ENCODE measurements around the gene CLTA. TPM values are rescaled to one million over a fixed set of nuclear protein-coding genes. Genes with fewer than 3 reads are reported as not detected.

CLTA gene
- total and polyA plus RNA-seq, 2 donors (not counting 3 experiments of a cell fraction or from before 2014, with no cell fraction given), result 229 to 317 TPM

DNA sequence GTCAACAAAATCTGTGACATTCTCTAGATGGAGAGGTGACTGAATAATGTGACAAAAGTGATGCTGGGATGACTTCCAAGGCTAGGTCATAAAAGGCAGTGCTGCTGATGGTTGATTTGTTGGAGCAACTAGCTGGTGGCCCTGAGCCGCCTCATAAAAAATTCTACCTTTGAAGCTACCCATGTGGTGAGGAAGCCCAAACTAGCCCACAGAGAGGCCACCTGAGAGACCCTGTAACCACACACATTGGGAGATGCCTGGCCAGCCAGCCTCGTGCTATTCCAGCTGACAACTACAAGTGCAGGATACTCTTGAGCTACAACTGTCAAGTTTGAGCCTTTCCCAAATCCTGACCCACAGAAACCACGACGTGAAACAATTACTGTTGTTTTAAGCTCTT lies 22.7 kb downstream of the CLTA start:
- H3K4me1 ChIP-seq (ENCODE audit: control insufficient read depth, extremely low read depth, insufficient read depth, low read length), result peaks cover 10% of the 10 kb centered on the region
- intact Hi-C loops (cut with micrococcal nuclease) (no loop called here), dilution Hi-C loops (cut with MboI; ENCODE audit: extremely low pct_ligation_motif_present, low sequenced_read_pairs) (no loop called here)
- H3K4me3 ChIP-seq (replicated peaks in 1 of 3; ENCODE audit: insufficient read depth in 1 of 3, low read depth in 1 of 3, low read length in 3 of 3), result no peak overlapping the region
- peak; percentile 71 for FAIRE-seq
- no peak for DNase-seq (ENCODE audit: low read depth, low spot score)
- no peaks in the 10 kb centered on the region for H4K20me1 ChIP-seq (replicated peaks; ENCODE audit: control insufficient read depth, extremely low read depth, insufficient read depth, low read length)
- no peaks in the 10 kb centered on the region for H3K27me3 ChIP-seq (ENCODE audit: control insufficient read depth in 2 of 2, insufficient read depth in 2 of 2, low read length in 2 of 2)
- H3K27ac ChIP-seq (ENCODE audit: insufficient read depth, low read depth, low read length), result no peak overlapping the region
- peaks cover 48% of the 10 kb centered on the region for H3K79me2 ChIP-seq (ENCODE audit: control insufficient read depth, insufficient read depth, low read length)
- CTCF ChIA-PET, result interaction anchor here (1.2 to 1.4 kb wide), 2 partner anchors 9 to 115 kb away, joined by 3 to 4 read pairs; no protein-coding TSS in a partner anchor
- H2AFZ ChIP-seq (ENCODE audit: low read depth, low read length), result no peak overlapping the region
- H3K36me3 ChIP-seq (ENCODE audit: control insufficient read depth in 2 of 2, extremely low read depth in 1 of 2, insufficient read depth in 2 of 2, low read length in 2 of 2), result peaks cover 41 to 50% of the 10 kb centered on the region in 2 experiments
- H3K4me2 ChIP-seq (ENCODE audit: insufficient read depth, low read length), result no peak overlapping the region
- BruUV-seq (replicated peaks), result no TSS peak
- TF ChIP-seq POLR2A (IDR thresholded peaks at IDR 0.05; ENCODE audit: low read depth, low read length) (no peak), GATA2 (IDR thresholded peaks at IDR 0.05; ENCODE audit: insufficient read depth, insufficient read length, low read depth, low read length) (no peak), JUN (IDR thresholded peaks at IDR 0.05; ENCODE audit: borderline replicate concordance, insufficient read depth, insufficient read length, low read depth) (no peak), POLR2AphosphoS5 (IDR thresholded peaks at IDR 0.05; ENCODE audit: insufficient read depth, low read depth, low read length) (no peak), FOS (IDR thresholded peaks at IDR 0.05; ENCODE audit: borderline replicate concordance, insufficient read depth, low read length) (no peak), EZH2 (IDR thresholded peaks at IDR 0.05; ENCODE audit: borderline replicate concordance, low read depth, low read length, severe bottlenecking) (no peak), MYC (IDR thresholded peaks at IDR 0.05; ENCODE audit: low read depth, low read length) (no peak)
- TF ChIP-seq, protein P1, sequence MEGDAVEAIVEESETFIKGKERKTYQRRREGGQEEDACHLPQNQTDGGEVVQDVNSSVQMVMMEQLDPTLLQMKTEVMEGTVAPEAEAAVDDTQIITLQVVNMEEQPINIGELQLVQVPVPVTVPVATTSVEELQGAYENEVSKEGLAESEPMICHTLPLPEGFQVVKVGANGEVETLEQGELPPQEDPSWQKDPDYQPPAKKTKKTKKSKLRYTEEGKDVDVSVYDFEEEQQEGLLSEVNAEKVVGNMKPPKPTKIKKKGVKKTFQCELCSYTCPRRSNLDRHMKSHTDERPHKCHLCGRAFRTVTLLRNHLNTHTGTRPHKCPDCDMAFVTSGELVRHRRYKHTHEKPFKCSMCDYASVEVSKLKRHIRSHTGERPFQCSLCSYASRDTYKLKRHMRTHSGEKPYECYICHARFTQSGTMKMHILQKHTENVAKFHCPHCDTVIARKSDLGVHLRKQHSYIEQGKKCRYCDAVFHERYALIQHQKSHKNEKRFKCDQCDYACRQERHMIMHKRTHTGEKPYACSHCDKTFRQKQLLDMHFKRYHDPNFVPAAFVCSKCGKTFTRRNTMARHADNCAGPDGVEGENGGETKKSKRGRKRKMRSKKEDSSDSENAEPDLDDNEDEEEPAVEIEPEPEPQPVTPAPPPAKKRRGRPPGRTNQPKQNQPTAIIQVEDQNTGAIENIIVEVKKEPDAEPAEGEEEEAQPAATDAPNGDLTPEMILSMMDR (IDR thresholded peaks at IDR 0.05; ENCODE audit: extremely low read depth in 1 of 2, insufficient read depth in 1 of 2, low read depth in 1 of 2, low read length in 2 of 2), result no peak
- TF ChIP-seq, protein P2, sequence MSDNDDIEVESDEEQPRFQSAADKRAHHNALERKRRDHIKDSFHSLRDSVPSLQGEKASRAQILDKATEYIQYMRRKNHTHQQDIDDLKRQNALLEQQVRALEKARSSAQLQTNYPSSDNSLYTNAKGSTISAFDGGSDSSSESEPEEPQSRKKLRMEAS (IDR thresholded peaks at IDR 0.05; ENCODE audit: insufficient read depth, insufficient read length), result no peak
- H3K9me3 ChIP-seq (replicated peaks; ENCODE audit: control insufficient read depth, insufficient read depth, low read length), result no peaks in the 10 kb centered on the region
- no peaks in the 10 kb centered on the region for H3K9me1 ChIP-seq (replicated peaks; ENCODE audit: control insufficient read depth, extremely low read depth, insufficient read depth, low read length)
- POLR2A ChIA-PET, result no interaction called here
- no peak overlapping the region for H3K9ac ChIP-seq (replicated peaks; ENCODE audit: extremely low read depth, insufficient read depth, low read length)

Data from endothelial cell of umbilical vein (primary cell).